Mesodermal cell (in vitro differentiated cells): ENCODE measurements around the gene VSX1.

ENCODE experiments used
- H3K27ac ChIP-seq: 2 replicates; pipeline ENCODE4 v1.7.0; 2013; ENCODE audit warnings: mild to moderate bottlenecking, low read depth, low read length, moderate library complexity; ENCODE audit not compliant: severe bottlenecking
- H3K36me3 ChIP-seq: 2 replicates; pipeline ENCODE4 v1.7.1; 2013; ENCODE audit warnings: mild to moderate bottlenecking, low read length, moderate library complexity; ENCODE audit not compliant: control insufficient read depth, insufficient read depth
- H3K4me1 ChIP-seq: one replicate; pipeline ENCODE4 v1.7.1; 2013; ENCODE audit warnings: mild to moderate bottlenecking, low read length; ENCODE audit not compliant: insufficient read depth, control insufficient read depth, poor library complexity, severe bottlenecking
- H3K4me3 ChIP-seq: 2 replicates; pipeline ENCODE4 v1.7.0; 2013; ENCODE audit warnings: low read length, control low read depth, mild to moderate bottlenecking; ENCODE audit not compliant: insufficient read depth, poor library complexity, severe bottlenecking; ENCODE audit errors: extremely low read depth
- H3K9me3 ChIP-seq: 2 replicates; pipeline ENCODE4 v1.7.1; 2013; ENCODE audit warnings: mild to moderate bottlenecking, low read length, moderate library complexity; ENCODE audit not compliant: control insufficient read depth
- WGBS, 2 experiments: methylation state at CpG; one replicate each; pipeline ENCODE4 v1.1.5; 2013; ENCODE audit warnings: missing lambda C conversion rate in 2 of 2; ENCODE audit not compliant: insufficient coverage in 2 of 2; 5-methylcytosine and 5-hydroxymethylcytosine counted together

VSX1 gene

GRCh38 chr20:25077610-25078169, 4.3 kb downstream of the VSX1 start:
- Histone ChIP-seq H3K27ac (no peak overlapping the region), H3K4me3 (no peak overlapping the region), H3K4me1 (peaks cover 10% of the 10 kb centered on the region), H3K36me3 (no peaks in the 10 kb centered on the region), H3K9me3 (no peaks in the 10 kb centered on the region)
- 3 to 9% methylated on average over 32 to 35 of the region's 38 CpGs for WGBS, 2 experiments

GRCh38 chr20:25076731-25077609, 5.0 kb downstream of the VSX1 start:
- peaks cover 10% of the 10 kb centered on the region for H3K4me1 ChIP-seq
- H3K4me3 ChIP-seq, result no peak overlapping the region
- WGBS, 2 experiments, result 37 to 43% methylated on average over 10 to 12 of the region's 14 CpGs
- no peaks in the 10 kb centered on the region for H3K9me3 ChIP-seq
- H3K36me3 ChIP-seq, result no peaks in the 10 kb centered on the region
- no peak overlapping the region for H3K27ac ChIP-seq

DNA sequence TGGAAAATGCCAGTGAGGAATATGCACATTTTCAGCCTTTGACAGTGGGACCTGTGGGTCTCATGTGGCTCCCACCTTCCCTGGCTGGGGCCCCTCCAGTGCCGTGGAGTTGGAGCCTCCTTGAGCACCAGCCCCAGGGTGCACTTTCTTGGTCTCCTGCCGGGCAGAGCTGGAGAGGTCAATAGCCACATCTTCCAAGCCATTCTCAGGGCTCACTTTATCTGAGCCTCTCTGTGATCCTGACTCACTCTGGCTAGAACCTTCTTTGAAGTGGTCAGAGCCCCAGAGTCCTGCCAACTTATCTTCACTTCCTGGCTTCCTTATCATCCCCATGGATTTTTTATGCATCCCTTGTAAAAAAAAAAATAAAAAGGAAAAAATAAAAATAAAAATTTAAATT, 5.7 kb downstream of the VSX1 start:
- no peak overlapping the region for H3K4me3 ChIP-seq
- H3K9me3 ChIP-seq, result no peaks in the 10 kb centered on the region
- H3K36me3 ChIP-seq, result no peaks in the 10 kb centered on the region
- H3K4me1 ChIP-seq, result peaks cover 6% of the 10 kb centered on the region
- 57 to 94% methylated on average over 1 to 2 of the region's 2 CpGs for WGBS, 2 experiments
- no peak overlapping the region for H3K27ac ChIP-seq

GRCh38 chr20:25073544-25073943, 8.4 kb downstream of the VSX1 start:
- WGBS, 2 experiments, result 78 to 88% methylated on average over 7 to 8 of the region's 9 CpGs
- Histone ChIP-seq H3K4me3 (no peak overlapping the region), H3K9me3 (no peaks in the 10 kb centered on the region), H3K27ac (no peak overlapping the region), H3K36me3 (no peaks in the 10 kb centered on the region), H3K4me1 (peaks cover 5% of the 10 kb centered on the region)

- WGBS, 2 experiments, result 49 to 53% methylated on average over 5 to 6 of the region's 7 CpGs
- H3K27ac ChIP-seq, result no peak overlapping the region
- H3K4me3 ChIP-seq, result no peak overlapping the region
- no peaks in the 10 kb centered on the region for H3K36me3 ChIP-seq
- H3K9me3 ChIP-seq, result no peaks in the 10 kb centered on the region
- peaks cover 3% of the 10 kb centered on the region for H3K4me1 ChIP-seq
These were observed 9.6 kb downstream of the VSX1 start for GRCh38 chr20:25072226-25072811.

DNA sequence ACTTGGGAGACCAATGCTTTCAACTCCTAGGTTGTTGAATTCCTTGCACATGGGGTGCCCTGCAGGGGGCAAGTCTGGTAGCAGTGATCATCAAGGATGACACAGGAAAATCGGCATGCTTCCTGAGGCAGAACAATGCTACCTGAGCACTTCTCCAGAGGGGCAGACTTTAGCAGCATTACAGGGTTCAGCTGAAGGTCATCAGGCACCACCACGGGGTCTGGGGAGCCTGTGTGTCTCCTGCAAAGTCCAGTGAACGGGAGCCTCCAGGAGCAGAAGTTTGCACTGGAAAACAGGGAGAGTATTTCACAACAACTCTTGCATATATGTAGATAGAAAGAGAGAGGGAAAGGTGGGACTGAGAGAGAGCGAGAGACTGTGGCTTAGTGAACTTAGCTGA, 10.2 kb downstream of the VSX1 start:
- H3K9me3 ChIP-seq, result no peaks in the 10 kb centered on the region
- 12 to 41% methylated on average over 2 to 4 of the region's 4 CpGs for WGBS, 2 experiments
- H3K36me3 ChIP-seq, result no peaks in the 10 kb centered on the region
- no peaks in the 10 kb centered on the region for H3K4me1 ChIP-seq
- no peak overlapping the region for H3K4me3 ChIP-seq
- H3K27ac ChIP-seq, result no peak overlapping the region

- H3K9me3 ChIP-seq, result no peaks in the 10 kb centered on the region
- H3K4me1 ChIP-seq, result no peaks in the 10 kb centered on the region
- WGBS, 2 experiments, result 71 to 83% methylated on average over 3 of the region's 5 CpGs
- H3K4me3 ChIP-seq, result no peak overlapping the region
- no peaks in the 10 kb centered on the region for H3K36me3 ChIP-seq
- H3K27ac ChIP-seq, result no peak overlapping the region
These were observed 11.0 kb downstream of the VSX1 start for GRCh38 chr20:25070821-25071473.

- H3K27ac ChIP-seq, result no peak overlapping the region
- H3K36me3 ChIP-seq, result no peaks in the 10 kb centered on the region
- H3K4me1 ChIP-seq, result no peaks in the 10 kb centered on the region
- 92 to 94% methylated on average over 11 to 16 of the region's 18 CpGs for WGBS, 2 experiments
- no peaks in the 10 kb centered on the region for H3K9me3 ChIP-seq
- H3K4me3 ChIP-seq, result no peak overlapping the region
These were observed 14.6 kb downstream of the VSX1 start for GRCh38 chr20:25067102-25067987.

DNA sequence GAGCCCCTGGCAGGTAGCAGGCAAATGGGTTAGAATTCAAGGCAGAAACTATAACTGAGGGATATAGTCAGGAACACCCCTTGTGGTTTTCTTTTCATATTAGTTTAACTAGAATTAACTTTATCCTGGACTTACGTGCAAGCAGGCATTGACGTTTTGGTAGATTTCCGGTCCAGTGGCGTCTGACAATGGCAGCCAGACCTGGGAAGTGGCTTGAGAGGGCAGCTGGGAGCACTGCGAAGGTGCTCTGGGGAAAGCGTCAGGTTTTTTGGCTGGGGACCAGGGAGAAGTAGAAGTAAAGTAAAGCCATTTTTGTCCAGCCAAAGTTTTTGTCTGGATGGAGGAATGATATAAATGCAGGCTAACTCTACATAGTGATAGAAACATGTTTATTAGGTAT, 15.6 kb downstream of the VSX1 start:
- Histone ChIP-seq H3K4me3 (no peak overlapping the region), H3K9me3 (no peaks in the 10 kb centered on the region), H3K27ac (no peak overlapping the region), H3K36me3 (no peaks in the 10 kb centered on the region), H3K4me1 (no peaks in the 10 kb centered on the region)
- 40 to 45% methylated on average over 4 to 6 of the region's 6 CpGs for WGBS, 2 experiments
